Spinal cord (tissue), 10 donors: ENCODE results near the gene CLDN17. TPM values are rescaled to one million over a fixed set of nuclear protein-coding genes. Genes with fewer than 3 reads are reported as not detected.

ENCODE experiments used
- DNase-seq, 6 donors: peaks; one replicate each; pipeline versions ENCODE4 v3.0.0 to v3.0.0-alpha.2; 2013 to 2015; ENCODE audit warnings: low spot score in 6 of 6, low read depth in 4 of 6
- H3K27ac ChIP-seq: one replicate; pipeline ENCODE4 v1.5.1; 2013; ENCODE audit warnings: low read depth, low read length, control low read depth
- H3K27me3 ChIP-seq: one replicate; pipeline ENCODE4 v1.6.1; 2013; ENCODE audit warnings: low read length; ENCODE audit not compliant: control insufficient read depth, insufficient read depth
- H3K36me3 ChIP-seq: one replicate; pipeline ENCODE4 v1.6.1; 2013; ENCODE audit warnings: low read length; ENCODE audit not compliant: control insufficient read depth, insufficient read depth
- H3K4me1 ChIP-seq: one replicate; pipeline ENCODE4 v1.6.1; 2013; ENCODE audit warnings: low read length; ENCODE audit not compliant: control insufficient read depth, insufficient read depth
- H3K4me3 ChIP-seq: one replicate; pipeline ENCODE4 v1.5.1; 2013; ENCODE audit warnings: low read depth, low read length, control low read depth
- H3K9me3 ChIP-seq: one replicate; pipeline ENCODE4 v1.6.1; 2013; ENCODE audit warnings: low read length; ENCODE audit not compliant: control insufficient read depth, insufficient read depth
- WGBS: methylation state at CpG from one replicate; pipeline ENCODE4 v1.1.5; 2013; ENCODE audit warnings: missing lambda C conversion rate; ENCODE audit not compliant: insufficient coverage; 5-methylcytosine and 5-hydroxymethylcytosine counted together
- polyA plus RNA-seq, 2 donors: library from polyadenylated mRNA; unstranded; fragments of 120-200 nt; gene quantifications; one replicate each; pipeline ENCODE4 v1.2.1, GENCODE V29; 2013; ENCODE audit not compliant: insufficient read length in 2 of 2
- total RNA-seq, 2 donors: library from RNA; depleted of rRNA in 1 of 2; stranded (reverse); fragments of 120-200 nt in 1 of 2; fragments of >200 nt in 1 of 2; gene quantifications; one replicate each; pipeline versions ENCODE4 v1.2.3 to v1.2.4, GENCODE V29; 2013 to 2014
- donor health status: healthy.

Gene CLDN17
- total and polyA plus RNA-seq, 4 donors, result not detected

GRCh38 chr21:30190554-30190953 lies 23.9 kb upstream of the CLDN17 start:
- Histone ChIP-seq H3K9me3 (no peaks in the 10 kb centered on the region), H3K36me3 (no peaks in the 10 kb centered on the region), H3K27ac (no peak overlapping the region), H3K4me1 (no peaks in the 10 kb centered on the region), H3K27me3 (no peaks in the 10 kb centered on the region), H3K4me3 (no peak overlapping the region)
- no peak for DNase-seq
- WGBS, result 91% methylated on average over 5 of the region's 7 CpGs

- no peaks in the 10 kb centered on the region for H3K27me3 ChIP-seq
- no peak overlapping the region for H3K27ac ChIP-seq
- no peaks in the 10 kb centered on the region for H3K36me3 ChIP-seq
- no peak for DNase-seq
- no peaks in the 10 kb centered on the region for H3K4me1 ChIP-seq
- 71% methylated on average over 1 of the region's 3 CpGs for WGBS
- no peak overlapping the region for H3K4me3 ChIP-seq
- H3K9me3 ChIP-seq, result no peaks in the 10 kb centered on the region
These were observed 23.2 kb upstream of the CLDN17 start for GRCh38 chr21:30189773-30190172.

- Histone ChIP-seq H3K9me3 (no peaks in the 10 kb centered on the region), H3K4me1 (no peaks in the 10 kb centered on the region), H3K4me3 (no peak overlapping the region), H3K36me3 (no peaks in the 10 kb centered on the region), H3K27me3 (no peaks in the 10 kb centered on the region), H3K27ac (no peak overlapping the region)
- 100% methylated on average over 1 of the region's 2 CpGs for WGBS
- DNase-seq, result no peak
These were observed 19.6 kb upstream of the CLDN17 start for GRCh38 chr21:30186242-30186641.

- no peaks in the 10 kb centered on the region for H3K4me1 ChIP-seq
- H3K27ac ChIP-seq, result no peak overlapping the region
- peaks cover 2% of the 10 kb centered on the region for H3K9me3 ChIP-seq
- no peak overlapping the region for H3K4me3 ChIP-seq
- no peak for DNase-seq
- WGBS, result 63% methylated on average over 2 of the region's 3 CpGs
- no peaks in the 10 kb centered on the region for H3K36me3 ChIP-seq
- no peaks in the 10 kb centered on the region for H3K27me3 ChIP-seq
These were observed 1.5 kb upstream of the CLDN17 start for GRCh38 chr21:30168086-30168485.

GRCh38 chr21:30166171-30166570 lies 434 bp downstream of the CLDN17 start:
- no peak overlapping the region for H3K4me3 ChIP-seq
- peaks cover 2% of the 10 kb centered on the region for H3K9me3 ChIP-seq
- DNase-seq, result no peak
- no peaks in the 10 kb centered on the region for H3K27me3 ChIP-seq
- H3K27ac ChIP-seq, result no peak overlapping the region
- H3K36me3 ChIP-seq, result no peaks in the 10 kb centered on the region
- H3K4me1 ChIP-seq, result no peaks in the 10 kb centered on the region
- 88% methylated on average over 7 of the region's 9 CpGs for WGBS

GRCh38 chr21:30164796-30165195 lies 1.8 kb downstream of the CLDN17 start:
- H3K4me1 ChIP-seq, result no peaks in the 10 kb centered on the region
- peaks cover 2% of the 10 kb centered on the region for H3K9me3 ChIP-seq
- no peak overlapping the region for H3K27ac ChIP-seq
- WGBS, result no CpG with 5 or more reads among the region's 1 CpG
- H3K36me3 ChIP-seq, result no peaks in the 10 kb centered on the region
- H3K27me3 ChIP-seq, result no peaks in the 10 kb centered on the region
- no peak for DNase-seq
- H3K4me3 ChIP-seq, result no peak overlapping the region

GRCh38 chr21:30153697-30154340 lies 12.8 kb downstream of the CLDN17 start:
- Histone ChIP-seq H3K4me1 (no peaks in the 10 kb centered on the region), H3K4me3 (no peak overlapping the region), H3K27ac (no peak overlapping the region), H3K27me3 (no peaks in the 10 kb centered on the region), H3K9me3 (no peaks in the 10 kb centered on the region), H3K36me3 (no peaks in the 10 kb centered on the region)
- no peak for DNase-seq
- WGBS, result 100% methylated on average over 1 of the region's 1 CpG

GRCh38 chr21:30152792-30153191 lies 13.8 kb downstream of the CLDN17 start:
- no peaks in the 10 kb centered on the region for H3K27me3 ChIP-seq
- H3K36me3 ChIP-seq, result no peaks in the 10 kb centered on the region
- H3K4me3 ChIP-seq, result no peak overlapping the region
- no peak overlapping the region for H3K27ac ChIP-seq
- H3K4me1 ChIP-seq, result no peaks in the 10 kb centered on the region
- no peak for DNase-seq
- no peaks in the 10 kb centered on the region for H3K9me3 ChIP-seq

GRCh38 chr21:30148906-30149305 lies 17.7 kb downstream of the CLDN17 start:
- DNase-seq, result no peak
- Histone ChIP-seq H3K27ac (no peak overlapping the region), H3K4me1 (no peaks in the 10 kb centered on the region), H3K27me3 (no peaks in the 10 kb centered on the region), H3K36me3 (no peaks in the 10 kb centered on the region), H3K4me3 (no peak overlapping the region), H3K9me3 (no peaks in the 10 kb centered on the region)
- WGBS, result no CpG with 5 or more reads among the region's 1 CpG

- 95% methylated on average over 14 of the region's 16 CpGs for WGBS
- Histone ChIP-seq H3K4me1 (no peaks in the 10 kb centered on the region), H3K36me3 (no peaks in the 10 kb centered on the region), H3K27me3 (no peaks in the 10 kb centered on the region), H3K27ac (no peak overlapping the region), H3K4me3 (no peak overlapping the region), H3K9me3 (no peaks in the 10 kb centered on the region)
- DNase-seq, result peak in 1 of 6 donors; percentile 6
These were observed 19.9 kb downstream of the CLDN17 start for GRCh38 chr21:30146558-30147282.
